ENCODE data around the gene CHRNE. TPM values are rescaled to one million over a fixed set of nuclear protein-coding genes. Genes with fewer than 3 reads are reported as not detected.

Gene CHRNE
- total and polyA plus RNA-seq, 2 of the 13 experiments (the other 11 are each of a cell fraction or from before 2014, with no cell fraction given), result 0.53 to 0.59 TPM

DNA sequence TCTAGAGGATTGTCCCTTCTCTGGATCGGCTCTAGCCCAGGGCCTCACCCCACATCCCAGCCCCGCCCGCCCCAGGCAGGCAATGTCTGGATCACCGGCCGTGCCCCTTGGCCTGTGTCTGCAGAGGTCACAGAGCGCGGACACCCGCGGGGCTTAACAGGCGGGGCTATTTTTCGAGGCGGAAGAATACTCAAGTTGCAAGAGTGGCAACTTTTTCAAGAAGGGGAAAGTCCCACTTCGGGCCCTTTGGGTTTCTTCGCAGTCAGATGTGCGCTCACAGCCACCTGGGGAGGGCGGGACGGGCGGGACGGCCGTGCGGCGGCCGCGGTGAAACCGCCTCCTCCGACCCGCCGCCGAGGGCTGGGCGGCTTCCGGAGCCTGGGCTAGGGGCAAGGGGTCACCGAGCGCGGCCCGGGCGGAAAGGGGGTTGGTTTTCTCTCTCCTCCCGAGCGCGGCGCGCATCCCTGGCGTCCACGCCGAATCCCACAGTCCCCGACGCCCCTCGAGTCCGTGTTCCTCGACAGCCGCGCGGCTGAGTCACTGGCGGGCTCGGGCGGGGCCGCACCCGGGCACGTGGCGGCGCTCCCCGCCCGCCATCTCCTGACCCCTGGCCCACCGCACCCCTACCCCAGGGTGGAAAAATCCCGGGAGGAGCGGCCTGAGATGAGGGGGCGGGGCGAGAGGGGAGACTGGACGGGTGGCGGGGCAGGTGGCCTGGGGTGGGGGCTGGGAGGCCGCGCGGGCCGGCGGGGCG is 46.6 kb upstream of the CHRNE start (continued):
- TF ChIP-seq BHLHE40 (IDR thresholded peaks at IDR 0.05; ENCODE audit: low read length), result peak; percentile 88
- TF ChIP-seq ZBTB8A (CRISPR knock-in tag; IDR thresholded peaks at IDR 0.05; ENCODE audit: borderline replicate concordance, low read depth), result no peak
- TF ChIP-seq, protein P1, sequence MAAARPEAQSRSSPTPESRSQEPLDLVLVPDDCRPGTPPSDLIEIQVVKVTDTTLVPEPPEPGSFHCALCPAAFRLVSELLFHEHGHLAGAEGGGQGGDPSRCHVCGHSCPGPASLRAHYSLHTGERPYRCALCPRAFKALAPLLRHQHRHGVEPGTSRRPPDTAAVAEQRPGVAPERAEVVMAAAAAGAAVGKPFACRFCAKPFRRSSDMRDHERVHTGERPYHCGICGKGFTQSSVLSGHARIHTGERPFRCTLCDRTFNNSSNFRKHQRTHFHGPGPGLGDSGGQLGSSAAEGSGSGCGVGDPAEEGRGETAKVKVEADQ (CRISPR knock-in tag; IDR thresholded peaks at IDR 0.05; ENCODE audit: borderline replicate concordance), result peak; percentile 67; the same call in 1 of the 2 replicates
- TF ChIP-seq ZNF629 (CRISPR knock-in tag; conservative IDR thresholded peaks at IDR 0.05), result no peak
- TF ChIP-seq SIX1 (CRISPR knock-in tag; IDR thresholded peaks at IDR 0.05; ENCODE audit: borderline replicate concordance), result no peak
- peak; percentile 58 for TF ChIP-seq JUND (CRISPR knock-in tag; IDR thresholded peaks at IDR 0.05)
- no peak for TF ChIP-seq ZNF496 (CRISPR knock-in tag; IDR thresholded peaks at IDR 0.05; ENCODE audit: insufficient replicate concordance)
- TF ChIP-seq, protein P2, sequence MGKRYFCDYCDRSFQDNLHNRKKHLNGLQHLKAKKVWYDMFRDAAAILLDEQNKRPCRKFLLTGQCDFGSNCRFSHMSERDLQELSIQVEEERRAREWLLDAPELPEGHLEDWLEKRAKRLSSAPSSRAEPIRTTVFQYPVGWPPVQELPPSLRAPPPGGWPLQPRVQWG (CRISPR knock-in tag; IDR thresholded peaks at IDR 0.05; ENCODE audit: borderline replicate concordance, low read depth), result no peak
- TF ChIP-seq RELA (CRISPR knock-in tag; IDR thresholded peaks at IDR 0.05), result no peak
- TF ChIP-seq YEATS4 (CRISPR knock-in tag; IDR thresholded peaks at IDR 0.05; ENCODE audit: borderline replicate concordance), result peak; percentile 90
- TF ChIP-seq ISX (CRISPR knock-in tag; conservative IDR thresholded peaks at IDR 0.05), result peak; percentile 26; the same call in 1 of the 2 replicates
- TF ChIP-seq, protein P3, sequence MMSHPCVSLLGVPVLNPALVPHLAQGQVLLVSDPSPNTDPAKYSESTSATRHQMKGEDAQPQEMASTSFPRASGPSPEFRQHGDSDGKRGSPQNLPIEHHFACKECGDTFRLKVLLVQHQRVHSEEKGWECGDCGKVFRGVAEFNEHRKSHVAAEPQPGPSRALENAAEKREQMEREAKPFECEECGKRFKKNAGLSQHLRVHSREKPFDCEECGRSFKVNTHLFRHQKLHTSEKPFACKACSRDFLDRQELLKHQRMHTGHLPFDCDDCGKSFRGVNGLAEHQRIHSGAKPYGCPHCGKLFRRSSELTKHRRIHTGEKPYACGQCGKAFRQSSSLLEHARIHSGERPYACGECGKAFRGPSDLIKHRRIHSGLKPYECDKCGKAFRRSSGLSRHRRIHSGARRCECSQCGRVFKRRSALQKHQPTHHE (CRISPR knock-in tag; IDR thresholded peaks at IDR 0.05; ENCODE audit: borderline replicate concordance), result 0 out of 2 replicates have a peak, but pooled peaks have one; percentile 58
- peak; percentile 79; the same call in 1 of the 2 replicates for TF ChIP-seq ZBTB7B (CRISPR knock-in tag; IDR thresholded peaks at IDR 0.05)
- TF ChIP-seq MIER3 (CRISPR knock-in tag; IDR thresholded peaks at IDR 0.05; ENCODE audit: borderline replicate concordance), result no peak
- TF ChIP-seq, protein P4, sequence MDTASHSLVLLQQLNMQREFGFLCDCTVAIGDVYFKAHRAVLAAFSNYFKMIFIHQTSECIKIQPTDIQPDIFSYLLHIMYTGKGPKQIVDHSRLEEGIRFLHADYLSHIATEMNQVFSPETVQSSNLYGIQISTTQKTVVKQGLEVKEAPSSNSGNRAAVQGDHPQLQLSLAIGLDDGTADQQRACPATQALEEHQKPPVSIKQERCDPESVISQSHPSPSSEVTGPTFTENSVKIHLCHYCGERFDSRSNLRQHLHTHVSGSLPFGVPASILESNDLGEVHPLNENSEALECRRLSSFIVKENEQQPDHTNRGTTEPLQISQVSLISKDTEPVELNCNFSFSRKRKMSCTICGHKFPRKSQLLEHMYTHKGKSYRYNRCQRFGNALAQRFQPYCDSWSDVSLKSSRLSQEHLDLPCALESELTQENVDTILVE (CRISPR knock-in tag; IDR thresholded peaks at IDR 0.05), result no peak
- TF ChIP-seq MBD4 (IDR thresholded peaks at IDR 0.05; ENCODE audit: borderline replicate concordance, low read length), result no peak
- TF ChIP-seq ZNF234 (CRISPR knock-in tag; conservative IDR thresholded peaks at IDR 0.05), result no peak
- no peak for TF ChIP-seq PAX8 (CRISPR knock-in tag; IDR thresholded peaks at IDR 0.05; ENCODE audit: borderline replicate concordance)
- no peak for TF ChIP-seq ZNF367 (CRISPR knock-in tag; IDR thresholded peaks at IDR 0.05; ENCODE audit: borderline replicate concordance)
- no peak for TF ChIP-seq PTBP1 (IDR thresholded peaks at IDR 0.05; ENCODE audit: low read depth, low read length, poor library complexity, severe bottlenecking)
- no peak for TF ChIP-seq HIVEP1 (CRISPR knock-in tag; IDR thresholded peaks at IDR 0.05)
- TF ChIP-seq ZZZ3 (CRISPR knock-in tag; IDR thresholded peaks at IDR 0.05; ENCODE audit: borderline replicate concordance), result no peak
- TF ChIP-seq ZNF761 (CRISPR knock-in tag; conservative IDR thresholded peaks at IDR 0.05), result no peak; the same call in 1 of the 2 replicates
- TF ChIP-seq CHD4 (IDR thresholded peaks at IDR 0.05; ENCODE audit: borderline replicate concordance, low read length), result no peak
- no peak for TF ChIP-seq ZNF567 (CRISPR knock-in tag; IDR thresholded peaks at IDR 0.05; ENCODE audit: borderline replicate concordance)
- peak; percentile 84 for TF ChIP-seq SKI (IDR thresholded peaks at IDR 0.05; ENCODE audit: partially characterized antibody)
- TF ChIP-seq TCF12 (IDR thresholded peaks at IDR 0.05), result no peak
- peak; percentile 75; the same call in 1 of the 2 replicates for TF ChIP-seq TCF12 (CRISPR knock-in tag; IDR thresholded peaks at IDR 0.05)
